SK-N-MC (cell line): ENCODE results near the gene NYAP2.

ENCODE experiments used
- EZH2 ChIP-seq: fragments of 200-600 bp; sonication (generic); IDR thresholded peaks from one replicate; pipeline ENCODE4 v1.6.1; 2017; ENCODE audit warnings: antibody characterized with exemption
- FOXP2 ChIP-seq: optimal IDR thresholded peaks from 2 replicates; pipeline ENCODE3; 2011; ENCODE audit warnings: mild to moderate bottlenecking, moderate library complexity; ENCODE audit not compliant: insufficient read depth; ENCODE audit errors: extremely low read length, control extremely low read depth
- POLR2AphosphoS5 ChIP-seq: IDR thresholded peaks from 2 replicates; pipeline ENCODE4 v1.6.1; 2012; ENCODE audit warnings: mild to moderate bottlenecking, low read depth, low read length, borderline replicate concordance

DNA sequence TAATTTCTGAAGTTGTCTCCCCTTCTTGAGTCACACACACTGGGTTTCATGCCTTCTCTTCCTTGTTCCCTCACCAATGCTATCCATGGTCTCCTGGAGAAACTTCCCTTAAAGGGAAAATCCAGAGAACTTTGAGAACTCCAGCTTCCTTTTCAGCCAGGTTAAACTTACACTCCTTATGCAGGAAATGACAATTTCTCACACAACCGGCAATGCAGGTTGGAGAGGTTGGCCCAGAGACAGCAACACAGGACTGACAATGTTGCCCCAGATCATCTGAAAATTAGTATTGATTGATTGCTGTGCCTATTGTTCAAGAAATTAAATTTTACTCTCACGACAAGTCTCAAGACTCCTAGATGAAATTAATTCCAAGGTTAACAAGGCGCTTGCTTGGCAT lies 292.2 kb downstream of the NYAP2 start:
- TF ChIP-seq EZH2 (no peak), POLR2AphosphoS5 (no peak), FOXP2 (no peak)
